ENCODE data around the gene CHST13.

Gene CHST13

DNA sequence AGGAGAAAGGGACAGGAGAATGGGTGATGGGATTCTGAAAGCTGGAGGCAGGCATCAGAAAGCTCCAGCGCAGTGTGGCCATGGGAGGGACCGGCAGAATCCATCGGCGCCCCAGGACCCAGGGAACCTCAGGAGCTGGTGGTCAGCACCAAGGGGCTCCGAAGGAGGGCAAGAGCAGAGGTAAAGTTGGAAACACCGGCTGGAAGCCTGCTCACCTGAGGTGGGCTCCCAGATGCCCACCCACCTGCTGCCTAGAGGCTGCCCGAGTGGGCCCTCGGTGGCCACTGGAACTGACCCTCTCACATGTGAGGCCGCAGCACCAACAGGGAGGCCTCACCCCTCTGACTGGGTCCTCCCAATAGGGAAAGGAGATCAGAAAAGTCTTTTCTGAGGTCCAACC is 38.0 kb upstream of the CHST13 start:
- no peak for DNase-seq
- H2AFZ ChIP-seq (ENCODE audit: insufficient read depth, low read length, poor library complexity), result no peak overlapping the region
- no peaks in the 10 kb centered on the region for H3K79me2 ChIP-seq (ENCODE audit: control insufficient read depth, insufficient read depth, low read length, poor library complexity)
- H2AK5ac ChIP-seq (ENCODE audit: low read length), result no peak overlapping the region
- no peak overlapping the region for H2BK12ac ChIP-seq (ENCODE audit: low read length)
- no peak overlapping the region for H2BK5ac ChIP-seq (ENCODE audit: low read depth, low read length, poor library complexity)
- H3K9ac ChIP-seq (ENCODE audit: low read length), result no peak overlapping the region
- H4K91ac ChIP-seq (ENCODE audit: low read depth, low read length), result no peak overlapping the region
- no peaks in the 10 kb centered on the region for H3K79me1 ChIP-seq (ENCODE audit: low read length)
- H3K23ac ChIP-seq (ENCODE audit: low read length), result no peak overlapping the region
- WGBS (ENCODE audit: extremely low coverage, insufficient coverage, insufficient read length), result no CpG with 5 or more reads among the region's 9 CpGs
- no peak overlapping the region for H3K4ac ChIP-seq (ENCODE audit: low read depth, low read length)
- H4K8ac ChIP-seq (ENCODE audit: low read depth, low read length), result no peak overlapping the region
- H4K12ac ChIP-seq (ENCODE audit: low read depth, low read length), result no peak overlapping the region
- H3K4me3 ChIP-seq (ENCODE audit: low read depth, low read length), result no peak overlapping the region
- no peaks in the 10 kb centered on the region for H3K27me3 ChIP-seq (ENCODE audit: insufficient read depth, low read length)
- no peak overlapping the region for H2BK120ac ChIP-seq (ENCODE audit: insufficient read depth, low read length, poor library complexity)
- H3K9me3 ChIP-seq (ENCODE audit: insufficient read depth, low read depth, low read length), result no peaks in the 10 kb centered on the region
- no peak overlapping the region for H3K4me2 ChIP-seq (ENCODE audit: low read length)
- H3K18ac ChIP-seq (ENCODE audit: low read length), result no peak overlapping the region
- H3K36me3 ChIP-seq (ENCODE audit: control insufficient read depth in 1 of 2, insufficient read depth in 2 of 2, low read length in 2 of 2), result no peaks in the 10 kb centered on the region
- H3K27ac ChIP-seq (ENCODE audit: low read depth, low read length), result no peak overlapping the region
- no peak overlapping the region for H3K14ac ChIP-seq (ENCODE audit: low read length)
- peaks cover 0 to 9% of the 10 kb centered on the region in 2 experiments for H3K4me1 ChIP-seq (ENCODE audit: control insufficient read depth in 1 of 2, insufficient read depth in 2 of 2, low read length in 2 of 2)

DNA sequence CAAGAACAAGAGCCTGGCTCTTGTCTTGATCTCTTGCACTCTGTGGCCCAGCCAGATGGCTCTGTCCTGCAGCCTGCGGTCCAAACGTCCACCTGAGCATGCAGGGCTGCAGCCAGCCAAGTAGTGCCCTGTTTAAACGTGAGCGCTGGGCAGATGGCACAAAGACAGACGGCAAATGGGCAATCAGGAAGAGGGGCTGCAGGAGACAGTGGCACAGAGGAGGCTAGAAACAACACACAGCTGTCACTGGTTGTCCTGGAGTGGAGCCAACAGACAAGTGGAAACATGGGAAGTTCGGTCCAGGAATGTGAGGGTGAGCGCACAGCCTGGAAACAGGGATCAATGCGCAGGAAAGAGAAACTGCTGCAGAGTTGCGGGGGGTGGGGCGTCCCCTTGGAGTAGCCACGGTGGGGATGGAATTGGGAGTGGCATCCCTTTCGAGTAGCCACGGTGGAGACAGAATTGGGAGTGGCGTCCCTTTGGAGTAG is 37.6 kb upstream of the CHST13 start:
- Histone ChIP-seq H3K4me1 (ENCODE audit: control insufficient read depth in 1 of 2, insufficient read depth in 2 of 2, low read length in 2 of 2) (peaks cover 0 to 9% of the 10 kb centered on the region in 2 experiments), H3K4me3 (ENCODE audit: low read depth, low read length) (no peak overlapping the region), H3K14ac (ENCODE audit: low read length) (no peak overlapping the region), H3K79me2 (ENCODE audit: control insufficient read depth, insufficient read depth, low read length, poor library complexity) (no peaks in the 10 kb centered on the region), H2BK12ac (ENCODE audit: low read length) (no peak overlapping the region), H2BK120ac (ENCODE audit: insufficient read depth, low read length, poor library complexity) (no peak overlapping the region), H3K18ac (ENCODE audit: low read length) (no peak overlapping the region), H3K36me3 (ENCODE audit: control insufficient read depth in 1 of 2, insufficient read depth in 2 of 2, low read length in 2 of 2) (no peaks in the 10 kb centered on the region), H2BK5ac (ENCODE audit: low read depth, low read length, poor library complexity) (no peak overlapping the region), H4K8ac (ENCODE audit: low read depth, low read length) (no peak overlapping the region), H3K4ac (ENCODE audit: low read depth, low read length) (no peak overlapping the region), H3K4me2 (ENCODE audit: low read length) (no peak overlapping the region), H3K79me1 (ENCODE audit: low read length) (no peaks in the 10 kb centered on the region), H2AK5ac (ENCODE audit: low read length) (no peak overlapping the region), H3K27me3 (ENCODE audit: insufficient read depth, low read length) (no peaks in the 10 kb centered on the region), H3K27ac (ENCODE audit: low read depth, low read length) (no peak overlapping the region), H2AFZ (ENCODE audit: insufficient read depth, low read length, poor library complexity) (no peak overlapping the region), H3K9me3 (ENCODE audit: insufficient read depth, low read depth, low read length) (no peaks in the 10 kb centered on the region), H3K23ac (ENCODE audit: low read length) (no peak overlapping the region), H4K12ac (ENCODE audit: low read depth, low read length) (no peak overlapping the region), H3K9ac (ENCODE audit: low read length) (no peak overlapping the region), H4K91ac (ENCODE audit: low read depth, low read length) (no peak overlapping the region)
- WGBS (ENCODE audit: extremely low coverage, insufficient coverage, insufficient read length), result no CpG with 5 or more reads among the region's 14 CpGs
- no peak for DNase-seq

DNA sequence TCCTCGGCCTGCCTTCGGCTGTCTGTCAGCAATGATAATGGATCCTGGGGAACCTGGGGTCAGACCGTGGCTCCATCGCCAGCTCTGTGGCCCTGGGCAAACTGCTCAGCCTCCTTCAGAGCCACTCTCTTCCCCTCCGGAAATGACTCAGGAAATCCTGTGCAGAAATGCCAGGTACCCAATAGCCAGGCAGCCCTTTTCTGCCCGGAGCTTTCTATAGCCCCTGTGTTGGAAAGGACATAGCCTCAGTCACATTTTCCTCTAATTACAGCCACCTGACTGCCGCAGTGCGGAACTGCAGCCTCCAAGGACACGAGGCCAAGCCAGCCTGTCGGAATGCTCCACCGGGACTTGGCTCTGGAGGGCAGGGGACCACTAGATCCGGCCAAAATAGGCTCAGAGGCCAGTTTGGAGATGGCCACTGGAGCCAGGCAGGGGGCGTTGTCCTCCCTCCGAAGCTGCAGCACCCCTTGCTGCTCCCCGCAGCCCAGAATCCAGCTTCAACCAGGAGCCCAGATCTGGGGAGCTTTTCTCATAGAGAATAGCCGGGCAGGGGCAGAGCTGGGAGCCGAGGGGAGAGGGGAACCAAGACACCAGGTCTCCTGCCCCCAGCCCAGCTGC is 36.7 kb upstream of the CHST13 start:
- H2BK5ac ChIP-seq (ENCODE audit: low read depth, low read length, poor library complexity), result no peak overlapping the region
- no peak overlapping the region for H2AK5ac ChIP-seq (ENCODE audit: low read length)
- H2BK12ac ChIP-seq (ENCODE audit: low read length), result no peak overlapping the region
- no peak overlapping the region for H4K91ac ChIP-seq (ENCODE audit: low read depth, low read length)
- no peak overlapping the region for H2BK120ac ChIP-seq (ENCODE audit: insufficient read depth, low read length, poor library complexity)
- H4K12ac ChIP-seq (ENCODE audit: low read depth, low read length), result no peak overlapping the region
- no peaks in the 10 kb centered on the region for H3K79me1 ChIP-seq (ENCODE audit: low read length)
- no peak overlapping the region for H4K8ac ChIP-seq (ENCODE audit: low read depth, low read length)
- no peaks in the 10 kb centered on the region for H3K79me2 ChIP-seq (ENCODE audit: control insufficient read depth, insufficient read depth, low read length, poor library complexity)
- no peak overlapping the region for H2AFZ ChIP-seq (ENCODE audit: insufficient read depth, low read length, poor library complexity)
- no peak overlapping the region for H3K4me3 ChIP-seq (ENCODE audit: low read depth, low read length)
- H3K4ac ChIP-seq (ENCODE audit: low read depth, low read length), result no peak overlapping the region
- peak in 1 of 2 donors; percentile 3 for DNase-seq
- no peak overlapping the region for H3K4me2 ChIP-seq (ENCODE audit: low read length)
- WGBS (ENCODE audit: extremely low coverage, insufficient coverage, insufficient read length), result no CpG with 5 or more reads among the region's 17 CpGs
- no peaks in the 10 kb centered on the region for H3K36me3 ChIP-seq (ENCODE audit: control insufficient read depth in 1 of 2, insufficient read depth in 2 of 2, low read length in 2 of 2)
- peaks cover 0 to 9% of the 10 kb centered on the region in 2 experiments for H3K4me1 ChIP-seq (ENCODE audit: control insufficient read depth in 1 of 2, insufficient read depth in 2 of 2, low read length in 2 of 2)
- no peaks in the 10 kb centered on the region for H3K9me3 ChIP-seq (ENCODE audit: insufficient read depth, low read depth, low read length)
- H3K23ac ChIP-seq (ENCODE audit: low read length), result no peak overlapping the region
- H3K9ac ChIP-seq (ENCODE audit: low read length), result no peak overlapping the region
- no peak overlapping the region for H3K18ac ChIP-seq (ENCODE audit: low read length)
- no peak overlapping the region for H3K27ac ChIP-seq (ENCODE audit: low read depth, low read length)
- no peak overlapping the region for H3K14ac ChIP-seq (ENCODE audit: low read length)
- no peaks in the 10 kb centered on the region for H3K27me3 ChIP-seq (ENCODE audit: insufficient read depth, low read length)

DNA sequence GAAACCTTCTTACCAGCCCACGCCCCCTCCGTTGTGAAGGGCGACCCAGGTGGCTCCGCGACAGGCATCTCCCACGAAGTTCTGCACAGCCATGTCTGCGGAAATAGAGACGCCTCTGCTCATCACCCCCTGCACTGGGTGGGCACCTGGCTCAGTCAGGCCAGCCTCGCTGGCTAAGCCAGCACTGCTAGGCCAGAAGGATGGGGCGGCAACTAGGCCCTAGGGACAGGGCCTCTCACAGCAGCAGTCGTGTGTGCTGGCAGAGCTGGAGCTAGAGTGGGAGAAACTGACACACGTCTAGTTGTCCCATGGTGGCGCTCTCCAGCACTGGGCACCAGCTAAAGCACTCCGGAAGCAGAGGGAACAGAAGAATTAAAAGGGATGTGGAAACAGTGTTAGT is 35.8 kb upstream of the CHST13 start:
- no peak overlapping the region for H3K4me3 ChIP-seq (ENCODE audit: low read depth, low read length)
- WGBS (ENCODE audit: extremely low coverage, insufficient coverage, insufficient read length), result no CpG with 5 or more reads among the region's 14 CpGs
- H3K9me3 ChIP-seq (ENCODE audit: insufficient read depth, low read depth, low read length), result no peaks in the 10 kb centered on the region
- no peak overlapping the region for H3K4me2 ChIP-seq (ENCODE audit: low read length)
- no peak for DNase-seq
- no peak overlapping the region for H2AK5ac ChIP-seq (ENCODE audit: low read length)
- H3K4me1 ChIP-seq (ENCODE audit: control insufficient read depth in 1 of 2, insufficient read depth in 2 of 2, low read length in 2 of 2), result peaks cover 0 to 9% of the 10 kb centered on the region in 2 experiments
- H3K18ac ChIP-seq (ENCODE audit: low read length), result no peak overlapping the region
- no peak overlapping the region for H3K27ac ChIP-seq (ENCODE audit: low read depth, low read length)
- H4K12ac ChIP-seq (ENCODE audit: low read depth, low read length), result no peak overlapping the region
- no peak overlapping the region for H2AFZ ChIP-seq (ENCODE audit: insufficient read depth, low read length, poor library complexity)
- H3K79me1 ChIP-seq (ENCODE audit: low read length), result no peaks in the 10 kb centered on the region
- no peak overlapping the region for H3K4ac ChIP-seq (ENCODE audit: low read depth, low read length)
- no peak overlapping the region for H3K14ac ChIP-seq (ENCODE audit: low read length)
- no peak overlapping the region for H2BK120ac ChIP-seq (ENCODE audit: insufficient read depth, low read length, poor library complexity)
- no peak overlapping the region for H3K23ac ChIP-seq (ENCODE audit: low read length)
- no peak overlapping the region for H2BK12ac ChIP-seq (ENCODE audit: low read length)
- no peaks in the 10 kb centered on the region for H3K27me3 ChIP-seq (ENCODE audit: insufficient read depth, low read length)
- no peak overlapping the region for H2BK5ac ChIP-seq (ENCODE audit: low read depth, low read length, poor library complexity)
- no peak overlapping the region for H4K8ac ChIP-seq (ENCODE audit: low read depth, low read length)
- H3K36me3 ChIP-seq (ENCODE audit: control insufficient read depth in 1 of 2, insufficient read depth in 2 of 2, low read length in 2 of 2), result no peaks in the 10 kb centered on the region
- H4K91ac ChIP-seq (ENCODE audit: low read depth, low read length), result no peak overlapping the region
- no peak overlapping the region for H3K9ac ChIP-seq (ENCODE audit: low read length)
- no peaks in the 10 kb centered on the region for H3K79me2 ChIP-seq (ENCODE audit: control insufficient read depth, insufficient read depth, low read length, poor library complexity)

Data from trophoblast cell (in vitro differentiated cells and primary cell).